Measurements from ENCODE around the gene GRID1.

Gene GRID1

GRCh38 chr10:85787393-85787792 lies 579.2 kb downstream of the GRID1 start:
- Histone ChIP-seq H3K27me3 (ENCODE audit: insufficient read depth, poor library complexity, severe bottlenecking) (no peaks in the 10 kb centered on the region), H3K36me3 (ENCODE audit: low read depth) (no peaks in the 10 kb centered on the region), H3K9me3 (ENCODE audit: severe bottlenecking) (no peaks in the 10 kb centered on the region), H3K27ac (ENCODE audit: poor library complexity, severe bottlenecking) (no peak overlapping the region), H3K4me3 (ENCODE audit: severe bottlenecking) (no peak overlapping the region), H3K4me1 (ENCODE audit: insufficient read depth, poor library complexity, severe bottlenecking) (no peaks in the 10 kb centered on the region)
- ATAC-seq (ENCODE audit: low read depth) (no peak), DNase-seq (ENCODE audit: low spot score) (no peak)
- no peak for TF ChIP-seq CTCF (IDR thresholded peaks at IDR 0.05; ENCODE audit: poor library complexity, severe bottlenecking)

GRCh38 chr10:85786401-85786899 lies 580.1 kb downstream of the GRID1 start:
- Histone ChIP-seq H3K27ac (ENCODE audit: poor library complexity, severe bottlenecking) (no peak overlapping the region), H3K36me3 (ENCODE audit: low read depth) (no peaks in the 10 kb centered on the region), H3K4me1 (ENCODE audit: insufficient read depth, poor library complexity, severe bottlenecking) (no peaks in the 10 kb centered on the region), H3K4me3 (ENCODE audit: severe bottlenecking) (no peak overlapping the region), H3K27me3 (ENCODE audit: insufficient read depth, poor library complexity, severe bottlenecking) (no peaks in the 10 kb centered on the region), H3K9me3 (ENCODE audit: severe bottlenecking) (no peaks in the 10 kb centered on the region)
- TF ChIP-seq CTCF (IDR thresholded peaks at IDR 0.05; ENCODE audit: poor library complexity, severe bottlenecking) = peak; percentile 22
- DNase-seq (ENCODE audit: low spot score) (no peak), ATAC-seq (ENCODE audit: low read depth) (0 out of 3 replicates have a peak, but pooled peaks have one; percentile 58)

GRCh38 chr10:85784792-85785191 lies 581.8 kb downstream of the GRID1 start:
- Histone ChIP-seq H3K4me3 (ENCODE audit: severe bottlenecking) (no peak overlapping the region), H3K36me3 (ENCODE audit: low read depth) (no peaks in the 10 kb centered on the region), H3K9me3 (ENCODE audit: severe bottlenecking) (no peaks in the 10 kb centered on the region), H3K4me1 (ENCODE audit: insufficient read depth, poor library complexity, severe bottlenecking) (no peaks in the 10 kb centered on the region), H3K27ac (ENCODE audit: poor library complexity, severe bottlenecking) (no peak overlapping the region), H3K27me3 (ENCODE audit: insufficient read depth, poor library complexity, severe bottlenecking) (no peaks in the 10 kb centered on the region)
- ATAC-seq (ENCODE audit: low read depth) (no peak), DNase-seq (ENCODE audit: low spot score) (no peak)
- no peak for TF ChIP-seq CTCF (IDR thresholded peaks at IDR 0.05; ENCODE audit: poor library complexity, severe bottlenecking)

- no peak overlapping the region for H3K27ac ChIP-seq (ENCODE audit: poor library complexity, severe bottlenecking)
- no peaks in the 10 kb centered on the region for H3K27me3 ChIP-seq (ENCODE audit: insufficient read depth, poor library complexity, severe bottlenecking)
- DNase-seq (ENCODE audit: low spot score) (no peak), ATAC-seq (ENCODE audit: low read depth) (no peak)
- no peaks in the 10 kb centered on the region for H3K4me1 ChIP-seq (ENCODE audit: insufficient read depth, poor library complexity, severe bottlenecking)
- H3K9me3 ChIP-seq (ENCODE audit: severe bottlenecking) = no peaks in the 10 kb centered on the region
- no peak for TF ChIP-seq CTCF (IDR thresholded peaks at IDR 0.05; ENCODE audit: poor library complexity, severe bottlenecking)
- H3K4me3 ChIP-seq (ENCODE audit: severe bottlenecking) = no peak overlapping the region
- H3K36me3 ChIP-seq (ENCODE audit: low read depth) = no peaks in the 10 kb centered on the region
Observed at GRCh38 chr10:85781404-85781803, 585.2 kb downstream of the GRID1 start.

- H3K4me1 ChIP-seq (ENCODE audit: insufficient read depth, poor library complexity, severe bottlenecking) = no peaks in the 10 kb centered on the region
- no peaks in the 10 kb centered on the region for H3K27me3 ChIP-seq (ENCODE audit: insufficient read depth, poor library complexity, severe bottlenecking)
- H3K9me3 ChIP-seq (ENCODE audit: severe bottlenecking) = no peaks in the 10 kb centered on the region
- no peak for TF ChIP-seq CTCF (IDR thresholded peaks at IDR 0.05; ENCODE audit: poor library complexity, severe bottlenecking)
- DNase-seq (ENCODE audit: low spot score) = no peak
- H3K27ac ChIP-seq (ENCODE audit: poor library complexity, severe bottlenecking) = no peak overlapping the region
- no peak for ATAC-seq (ENCODE audit: low read depth)
- no peak overlapping the region for H3K4me3 ChIP-seq (ENCODE audit: severe bottlenecking)
- H3K36me3 ChIP-seq (ENCODE audit: low read depth) = no peaks in the 10 kb centered on the region
Observed at GRCh38 chr10:85778074-85778473, 588.5 kb downstream of the GRID1 start.
